Fibroblast of skin of right biceps (primary cell): ENCODE results near the gene CNNM3.
"Not testable (repeated sequence)": the region's sequence is repeated elsewhere in the genome, so short reads cannot be mapped to it uniquely, and the experiment has no call there.

Experiments
- DNase-seq: peaks from one replicate; pipeline ENCODE4 v3.0.0-alpha.2; 2013

The CNNM3 gene

GRCh38 chr2:96842600-96842999, 26.5 kb downstream of the CNNM3 start:
- no peak for DNase-seq

- DNase-seq: no peak
Observed at GRCh38 chr2:96843538-96844268, 27.6 kb downstream of the CNNM3 start, which contains the start of gene ANKRD23. Gene ANKRD23, minus strand, starts transcription at chr2:96844021. Its CDS starts 29 bp downstream, at chr2:96843992.

GRCh38 chr2:96844405-96844808, 28.3 kb downstream of the CNNM3 start:
- no peak for DNase-seq

GRCh38 chr2:96846825-96847224, 30.8 kb downstream of the CNNM3 start:
- no peak for DNase-seq

- DNase-seq: no peak
Observed at GRCh38 chr2:96847586-96847985, 31.5 kb downstream of the CNNM3 start.

- DNase-seq: no peak
Observed at GRCh38 chr2:96848264-96848663, 32.2 kb downstream of the CNNM3 start.

- no peak for DNase-seq
Observed at GRCh38 chr2:96852667-96853066, 36.6 kb downstream of the CNNM3 start.

GRCh38 chr2:96853321-96853720, 37.3 kb downstream of the CNNM3 start:
- DNase-seq: no peak

GRCh38 chr2:96856776-96857666, 41.0 kb downstream of the CNNM3 start:
- DNase-seq: no peak

- peak; percentile 97 for DNase-seq
Observed at GRCh38 chr2:96857667-96858372, 41.8 kb downstream of the CNNM3 start, which contains the start of gene ANKRD39. Gene ANKRD39, minus strand, starts transcription at chr2:96858016. Its CDS starts 29 bp downstream, at chr2:96857987.

GRCh38 chr2:96859099-96859649, 43.1 kb downstream of the CNNM3 start:
- no peak for DNase-seq

GRCh38 chr2:96859681-96860064, 43.6 kb downstream of the CNNM3 start:
- DNase-seq: no peak

- DNase-seq: no peak
Observed at GRCh38 chr2:96860065-96861029, 44.3 kb downstream of the CNNM3 start.

GRCh38 chr2:96861074-96861473, 45.0 kb downstream of the CNNM3 start:
- no peak for DNase-seq

- DNase-seq: not testable (repeated sequence)
Observed at GRCh38 chr2:96863056-96863455, 47.0 kb downstream of the CNNM3 start.

GRCh38 chr2:96863575-96864342, 47.7 kb downstream of the CNNM3 start:
- DNase-seq: no peak

GRCh38 chr2:96864343-96865091, 48.4 kb downstream of the CNNM3 start:
- DNase-seq: no peak

GRCh38 chr2:96865654-96866053, 49.6 kb downstream of the CNNM3 start:
- no peak for DNase-seq

- no peak for DNase-seq
Observed at GRCh38 chr2:96866149-96866548, 50.1 kb downstream of the CNNM3 start.

- DNase-seq: no peak
Observed at GRCh38 chr2:96866586-96866985, 50.5 kb downstream of the CNNM3 start.
